WTC11 (cell line): ENCODE results near the gene OTUD3.

Source experiments
- AFF4 ChIP-seq: sonication (generic); formaldehyde crosslinking; IDR thresholded peaks from 2 replicates; pipeline ENCODE4 v1.8.1; 2023; ENCODE audit warnings: mild to moderate bottlenecking, missing genetic modification reagents, borderline replicate concordance
- CTCF ChIP-seq: fragments of 200-600 bp; IDR thresholded peaks from 2 replicates; pipeline ENCODE4 v1.8.0; 2022; ENCODE audit warnings: antibody characterized with exemption
- NR2C2 ChIP-seq: sonication (generic); formaldehyde crosslinking; IDR thresholded peaks from 2 replicates; pipeline ENCODE4 v1.8.0; 2022; ENCODE audit warnings: mild to moderate bottlenecking, missing genetic modification reagents
- ZNF396 ChIP-seq: fragments of 250-450 bp; sonication (Bioruptor Pico); IDR thresholded peaks from 2 replicates; pipeline ENCODE4 v1.8.0; 2021; ENCODE audit warnings: mild to moderate bottlenecking, moderate library complexity, borderline replicate concordance

GRCh38 chr1:19837866-19838265 is 44.3 kb upstream of the OTUD3 start:
- TF ChIP-seq NR2C2 (CRISPR knock-in tag) = no peak
- no peak for TF ChIP-seq CTCF
- TF ChIP-seq ZNF396 = no peak
- TF ChIP-seq AFF4 (CRISPR knock-in tag) = no peak
